Adipocyte (in vitro differentiated cells): ENCODE results near the gene CORT.
A peak's percentile ranks its signal among the peaks of the same experiment; 100 is the strongest.
"Not testable (repeated sequence)": the region's sequence is repeated elsewhere in the genome, so short reads cannot be mapped to it uniquely, and the experiment has no call there.

Source experiments
- DNase-seq: peaks from one replicate; pipeline ENCODE4 v3.0.0-alpha.2; 2015; ENCODE audit warnings: low read depth
- H3K27me3 ChIP-seq: replicated peaks from 2 replicates; pipeline ENCODE4 v1.7.0; 2013; ENCODE audit warnings: mild to moderate bottlenecking, low read length, moderate library complexity; ENCODE audit not compliant: control insufficient read depth, insufficient read depth
- H3K36me3 ChIP-seq: 2 replicates; pipeline ENCODE4 v1.7.0; 2013; ENCODE audit warnings: low read length, mild to moderate bottlenecking, moderate library complexity; ENCODE audit not compliant: control insufficient read depth, insufficient read depth, severe bottlenecking
- H3K4me1 ChIP-seq: 2 replicates; pipeline ENCODE4 v1.7.0; 2013; ENCODE audit warnings: mild to moderate bottlenecking, low read length, moderate library complexity; ENCODE audit not compliant: control insufficient read depth, insufficient read depth
- H3K4me3 ChIP-seq: 2 replicates; pipeline ENCODE4 v1.7.0; 2013; ENCODE audit warnings: mild to moderate bottlenecking, low read length, moderate library complexity
- H3K9ac ChIP-seq: 2 replicates; pipeline ENCODE4 v1.7.0; 2013; ENCODE audit warnings: mild to moderate bottlenecking, low read length, moderate library complexity
- H3K9me3 ChIP-seq: 2 replicates; pipeline ENCODE4 v1.7.0; 2013; ENCODE audit warnings: mild to moderate bottlenecking, low read length, moderate library complexity; ENCODE audit not compliant: control insufficient read depth

Gene CORT

GRCh38 chr1:10425826-10426534, 23.9 kb upstream of the CORT start:
- H3K4me1 ChIP-seq: peaks cover 17% of the 10 kb centered on the region
- H3K9ac ChIP-seq, H3K27me3 ChIP-seq, H3K4me3 ChIP-seq, H3K36me3 ChIP-seq, DNase-seq, H3K9me3 ChIP-seq: not testable (repeated sequence)

- H3K36me3 ChIP-seq, H3K4me3 ChIP-seq, DNase-seq, H3K9me3 ChIP-seq, H3K9ac ChIP-seq, H3K27me3 ChIP-seq: not testable (repeated sequence)
- H3K4me1 ChIP-seq: peaks cover 22% of the 10 kb centered on the region
Measured at GRCh38 chr1:10426535-10426848, 23.3 kb upstream of the CORT start.

- Histone ChIP-seq H3K9ac (no peak overlapping the region), H3K9me3 (no peaks in the 10 kb centered on the region), H3K4me1 (peaks cover 17% of the 10 kb centered on the region), H3K27me3 (no peaks in the 10 kb centered on the region), H3K36me3 (no peaks in the 10 kb centered on the region), H3K4me3 (no peak overlapping the region)
- no peak for DNase-seq
Measured at GRCh38 chr1:10428984-10429383, 20.8 kb upstream of the CORT start.

GRCh38 chr1:10429868-10430215, 20.0 kb upstream of the CORT start:
- no peaks in the 10 kb centered on the region for H3K9me3 ChIP-seq
- H3K9ac ChIP-seq: peak overlapping the region; percentile 96
- H3K4me1 ChIP-seq: peaks cover 10% of the 10 kb centered on the region
- H3K36me3 ChIP-seq: no peaks in the 10 kb centered on the region
- peak overlapping the region; percentile 99 for H3K4me3 ChIP-seq
- no peak for DNase-seq
- H3K27me3 ChIP-seq: no peaks in the 10 kb centered on the region

- no peaks in the 10 kb centered on the region for H3K9me3 ChIP-seq
- peak within 1 kb of the TSS; percentile 99 for H3K4me3 ChIP-seq
- H3K4me1 ChIP-seq: peaks cover 10% of the 10 kb centered on the region
- DNase-seq: peak; percentile 96
- no peaks in the 10 kb centered on the region for H3K27me3 ChIP-seq
- H3K9ac ChIP-seq: peak within 1 kb of the TSS; percentile 96
- no peaks in the 10 kb centered on the region for H3K36me3 ChIP-seq
Measured at GRCh38 chr1:10430216-10431069, 19.4 kb upstream of the CORT start, which contains the start of gene CENPS. TSS of gene CENPS (plus strand) at chr1:10430433. CDS start at chr1:10430518, 85 bp downstream.

GRCh38 chr1:10431070-10431730, 18.6 kb upstream of the CORT start:
- Histone ChIP-seq H3K4me1 (peaks cover 10% of the 10 kb centered on the region), H3K36me3 (no peaks in the 10 kb centered on the region), H3K9ac (peak overlapping the region; percentile 96), H3K9me3 (no peaks in the 10 kb centered on the region), H3K27me3 (no peaks in the 10 kb centered on the region), H3K4me3 (peak overlapping the region; percentile 99)
- DNase-seq: peak; percentile 60

- Histone ChIP-seq H3K4me1 (peaks cover 10% of the 10 kb centered on the region), H3K9ac (no peak overlapping the region), H3K9me3 (no peaks in the 10 kb centered on the region), H3K36me3 (no peaks in the 10 kb centered on the region), H3K4me3 (no peak overlapping the region), H3K27me3 (no peaks in the 10 kb centered on the region)
- no peak for DNase-seq
Measured at GRCh38 chr1:10432910-10433700, 16.7 kb upstream of the CORT start.

GRCh38 chr1:10433790-10434189, 16.0 kb upstream of the CORT start:
- no peak overlapping the region for H3K4me3 ChIP-seq
- H3K36me3 ChIP-seq: no peaks in the 10 kb centered on the region
- peaks cover 10% of the 10 kb centered on the region for H3K4me1 ChIP-seq
- H3K27me3 ChIP-seq: no peaks in the 10 kb centered on the region
- no peaks in the 10 kb centered on the region for H3K9me3 ChIP-seq
- H3K9ac ChIP-seq: no peak overlapping the region
- no peak for DNase-seq

GRCh38 chr1:10434590-10434989, 15.2 kb upstream of the CORT start:
- no peak overlapping the region for H3K4me3 ChIP-seq
- no peak overlapping the region for H3K9ac ChIP-seq
- DNase-seq: no peak
- H3K9me3 ChIP-seq: no peaks in the 10 kb centered on the region
- peaks cover 10% of the 10 kb centered on the region for H3K4me1 ChIP-seq
- no peaks in the 10 kb centered on the region for H3K27me3 ChIP-seq
- H3K36me3 ChIP-seq: no peaks in the 10 kb centered on the region

- no peak for DNase-seq
- H3K9me3 ChIP-seq: no peaks in the 10 kb centered on the region
- no peaks in the 10 kb centered on the region for H3K36me3 ChIP-seq
- H3K27me3 ChIP-seq: no peaks in the 10 kb centered on the region
- no peaks in the 10 kb centered on the region for H3K4me1 ChIP-seq
- H3K9ac ChIP-seq: no peak overlapping the region
- H3K4me3 ChIP-seq: no peak overlapping the region
Measured at GRCh38 chr1:10437052-10437451, 12.8 kb upstream of the CORT start.
